VCaP (cell line): Measurements from ENCODE around the gene TMEM126B.
"Not testable (repeated sequence)": the region's sequence is repeated elsewhere in the genome, so short reads cannot be mapped to it uniquely, and the experiment has no call there.

ENCODE experiments used
- H3K27ac ChIP-seq: fragments of 450-650 bp; 2 replicates; pipeline ENCODE4 v1.5.1; 2017
- TF ChIP-seq, protein P1 (sequence below): fragments of 450-650 bp; conservative IDR thresholded peaks from 2 replicates; pipeline ENCODE4 v1.5.1; 2017; ENCODE audit warnings: mild to moderate bottlenecking, moderate library complexity

The TMEM126B gene

DNA sequence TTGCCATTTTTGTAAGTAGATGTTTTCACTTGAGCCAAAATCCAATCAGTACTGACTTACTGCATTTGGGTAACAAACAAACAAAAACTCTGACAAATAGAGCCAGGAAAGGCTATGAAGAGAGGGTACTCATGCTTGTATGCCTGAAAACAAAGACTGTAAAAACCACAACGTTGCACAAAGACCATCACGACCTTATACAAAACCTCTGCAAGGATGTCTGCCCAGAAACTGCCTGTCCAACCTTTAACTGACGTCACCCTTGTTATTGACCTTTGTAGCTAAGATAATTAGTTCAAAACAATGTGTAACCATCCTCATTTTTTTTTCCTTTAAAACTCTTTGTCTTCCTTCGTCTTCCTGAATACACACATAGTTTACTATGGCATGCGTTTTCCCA, 37.3 kb downstream of the TMEM126B start:
- peak overlapping the region; percentile 98 for H3K27ac ChIP-seq
- TF ChIP-seq, protein P1, sequence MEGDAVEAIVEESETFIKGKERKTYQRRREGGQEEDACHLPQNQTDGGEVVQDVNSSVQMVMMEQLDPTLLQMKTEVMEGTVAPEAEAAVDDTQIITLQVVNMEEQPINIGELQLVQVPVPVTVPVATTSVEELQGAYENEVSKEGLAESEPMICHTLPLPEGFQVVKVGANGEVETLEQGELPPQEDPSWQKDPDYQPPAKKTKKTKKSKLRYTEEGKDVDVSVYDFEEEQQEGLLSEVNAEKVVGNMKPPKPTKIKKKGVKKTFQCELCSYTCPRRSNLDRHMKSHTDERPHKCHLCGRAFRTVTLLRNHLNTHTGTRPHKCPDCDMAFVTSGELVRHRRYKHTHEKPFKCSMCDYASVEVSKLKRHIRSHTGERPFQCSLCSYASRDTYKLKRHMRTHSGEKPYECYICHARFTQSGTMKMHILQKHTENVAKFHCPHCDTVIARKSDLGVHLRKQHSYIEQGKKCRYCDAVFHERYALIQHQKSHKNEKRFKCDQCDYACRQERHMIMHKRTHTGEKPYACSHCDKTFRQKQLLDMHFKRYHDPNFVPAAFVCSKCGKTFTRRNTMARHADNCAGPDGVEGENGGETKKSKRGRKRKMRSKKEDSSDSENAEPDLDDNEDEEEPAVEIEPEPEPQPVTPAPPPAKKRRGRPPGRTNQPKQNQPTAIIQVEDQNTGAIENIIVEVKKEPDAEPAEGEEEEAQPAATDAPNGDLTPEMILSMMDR, result no peak

DNA sequence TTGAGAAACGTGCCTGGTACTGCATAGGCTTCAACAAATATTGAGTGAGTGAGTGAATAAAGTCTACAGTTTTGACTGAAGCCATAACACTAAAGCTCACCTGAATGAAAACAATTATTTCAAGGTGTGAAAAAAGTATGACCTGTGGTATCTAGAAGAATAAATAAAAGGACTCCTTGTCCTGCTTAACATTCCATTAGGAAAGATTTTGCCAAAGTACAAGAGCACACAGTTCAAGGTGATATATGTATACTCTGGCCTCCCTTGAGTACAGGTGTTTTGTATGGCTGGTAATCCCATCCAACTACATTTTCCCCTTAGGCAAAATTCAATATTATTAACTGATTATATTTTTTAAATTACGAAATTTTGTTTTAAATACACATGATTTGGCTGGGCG, 38.3 kb downstream of the TMEM126B start:
- H3K27ac ChIP-seq, result no peak overlapping the region

DNA sequence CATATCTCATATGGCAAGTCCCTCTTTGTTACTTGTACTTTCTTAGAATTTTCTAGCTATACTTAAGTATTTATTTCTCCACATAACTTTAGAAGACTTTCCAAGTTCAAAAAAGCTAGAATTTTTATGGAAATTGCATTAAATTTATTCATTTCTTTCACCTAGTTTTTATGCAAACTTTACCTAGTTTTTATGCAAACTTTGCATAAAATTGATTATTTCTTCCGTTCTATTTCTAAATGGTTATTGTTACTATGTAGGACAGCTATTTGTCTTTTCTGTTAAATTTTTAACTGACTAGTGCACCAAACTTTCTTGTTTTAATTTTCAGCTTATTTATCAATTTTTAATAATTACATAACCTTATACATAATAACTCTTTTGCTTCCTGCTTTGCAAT, 39.8 kb downstream of the TMEM126B start:
- TF ChIP-seq, protein P1, result no peak

More for the DNA sequence above, 38.3 kb downstream of the TMEM126B start:
- TF ChIP-seq, protein P1, result no peak

DNA sequence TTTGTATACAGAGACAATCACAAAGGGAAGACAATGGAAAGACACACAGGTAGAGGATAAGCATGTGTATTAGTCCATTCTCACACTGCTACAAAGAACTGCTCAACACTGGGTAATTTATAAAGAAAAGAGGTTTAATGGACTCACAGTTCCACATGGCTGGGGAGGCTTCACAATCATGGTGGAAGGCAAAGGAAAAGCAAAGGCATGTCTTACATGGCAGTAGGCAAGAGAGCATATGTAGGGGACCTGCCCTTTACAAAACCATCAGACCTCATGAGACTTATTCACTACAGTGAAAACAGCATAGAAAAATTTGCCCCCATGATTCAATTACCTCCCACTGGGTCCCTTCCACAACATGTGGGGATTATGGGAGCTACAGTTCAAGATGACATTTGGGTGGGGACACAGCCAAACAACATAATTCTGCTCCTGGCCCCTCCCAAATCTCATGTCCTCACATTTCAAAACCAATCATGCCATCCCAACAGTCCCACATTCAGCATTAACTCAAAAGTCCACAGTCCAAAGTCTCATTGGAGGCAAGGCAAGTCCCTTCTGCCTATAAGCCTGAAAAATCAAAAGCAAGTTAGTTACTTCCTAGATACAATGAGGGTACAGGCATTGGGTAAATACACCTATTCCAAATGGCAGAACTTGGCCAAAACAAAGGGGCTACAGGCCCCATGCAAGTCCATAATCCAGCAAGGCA, 42.7 kb downstream of the TMEM126B start:
- H3K27ac ChIP-seq, result not testable (repeated sequence)

More for the DNA sequence above, 39.8 kb downstream of the TMEM126B start:
- H3K27ac ChIP-seq, result no peak overlapping the region

DNA sequence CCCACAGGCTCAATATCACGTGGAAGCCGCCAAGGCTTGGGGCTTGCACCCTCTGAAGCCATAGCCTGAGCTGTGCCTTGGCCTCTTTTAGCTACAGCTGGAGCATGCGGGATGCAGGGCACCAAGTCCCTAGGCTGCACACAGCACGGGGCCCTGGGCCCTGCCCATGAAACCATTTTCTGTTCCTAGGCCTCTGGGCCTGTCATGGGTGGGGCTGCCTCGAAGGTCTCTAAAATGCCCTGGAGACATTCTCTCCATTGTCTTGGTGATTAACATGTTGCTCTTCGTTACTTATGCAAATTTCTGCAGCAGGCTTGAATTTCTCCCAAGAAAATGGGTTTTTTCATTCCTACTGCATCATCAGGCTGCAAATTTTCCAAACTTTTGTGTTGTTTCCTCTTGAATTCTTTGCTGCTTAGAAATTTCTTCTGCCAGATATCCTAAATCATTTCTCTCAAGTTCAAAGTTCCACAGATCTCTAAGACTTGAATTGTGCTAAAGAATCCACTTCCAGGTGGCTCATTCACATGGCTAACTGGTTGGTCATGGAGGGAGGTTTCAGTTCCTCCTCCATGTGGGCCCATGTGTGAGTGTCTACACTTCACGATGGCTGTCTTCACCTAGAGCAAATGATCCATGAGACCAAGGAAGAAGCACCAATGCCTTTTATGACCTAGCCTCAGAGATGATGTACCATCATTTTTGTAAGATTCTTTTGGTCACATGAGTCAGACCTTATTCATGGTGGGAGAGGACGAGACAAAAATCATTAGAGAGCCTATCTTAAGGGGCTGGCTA, 43.9 kb downstream of the TMEM126B start:
- TF ChIP-seq, protein P1, result no peak
- H3K27ac ChIP-seq, result no peak overlapping the region

DNA sequence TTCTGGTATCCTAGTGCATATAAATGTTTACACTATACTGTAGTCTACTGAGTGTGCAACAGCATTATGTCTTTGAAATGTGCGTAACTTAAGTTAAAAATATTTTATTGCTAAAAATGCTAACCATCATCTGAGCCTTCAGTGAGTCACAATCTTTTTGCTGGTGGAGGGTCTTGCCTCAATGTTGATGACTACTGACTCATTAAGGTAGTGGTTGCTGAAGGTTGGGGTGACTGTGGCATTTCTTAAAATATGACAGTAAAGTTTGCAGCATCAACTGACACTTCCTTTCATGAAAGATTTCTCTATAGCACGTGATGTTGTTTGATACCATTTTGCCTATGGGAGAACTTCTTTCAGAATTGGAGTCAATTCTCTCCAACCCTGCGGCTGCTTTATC, 45.0 kb downstream of the TMEM126B start:
- TF ChIP-seq, protein P1, result no peak
- no peak overlapping the region for H3K27ac ChIP-seq

DNA sequence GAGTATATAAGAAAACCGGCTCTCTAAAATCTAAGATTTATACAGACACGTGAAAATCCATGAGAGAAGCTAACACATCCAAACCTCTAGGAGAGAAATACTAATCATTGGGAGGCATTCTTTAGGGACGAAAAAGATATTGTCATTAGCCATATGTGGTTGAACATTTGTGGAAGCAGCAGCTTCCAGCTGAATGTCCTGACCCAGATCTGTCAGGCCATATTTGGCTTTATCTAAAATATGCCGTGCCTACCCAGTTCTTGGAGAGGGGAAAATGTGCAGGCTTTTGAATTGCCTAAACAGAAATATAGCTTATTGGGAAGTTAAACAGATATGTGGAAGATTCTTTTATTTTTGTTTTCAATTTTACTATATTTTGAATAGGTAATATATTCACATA, 51.2 kb downstream of the TMEM126B start:
- TF ChIP-seq, protein P1, result no peak
- H3K27ac ChIP-seq, result no peak overlapping the region

DNA sequence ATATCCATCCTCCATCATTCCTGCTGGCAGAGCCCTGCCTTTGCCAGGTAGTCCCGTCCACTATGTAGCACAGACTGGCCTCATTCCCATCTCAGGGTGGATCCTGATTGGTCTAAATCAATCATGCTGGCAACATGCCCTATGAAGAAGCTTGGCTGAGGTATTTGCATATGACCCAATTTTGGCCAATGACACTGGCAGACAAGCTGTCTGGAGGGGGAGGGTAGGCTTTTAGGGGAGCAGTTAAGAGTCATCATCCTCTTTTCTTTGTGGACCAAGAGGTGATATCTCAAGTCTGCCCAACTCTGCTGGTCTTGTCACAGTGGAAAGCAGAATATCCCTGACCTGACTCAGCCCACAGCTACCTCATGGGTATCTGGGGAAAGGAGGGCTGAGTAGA, 52.5 kb downstream of the TMEM126B start:
- no peak overlapping the region for H3K27ac ChIP-seq
- TF ChIP-seq, protein P1, result no peak
